Activated naive CD8-positive, alpha-beta T cell treated with anti-CD3 and anti-CD28 coated beads, Interleukin-2, amount 10 ng/mL, durations not matched to agents 7 days and 5 days (primary cell): Measurements from ENCODE around the gene PLCB3. TPM values are rescaled to one million over a fixed set of nuclear protein-coding genes. Genes with fewer than 3 reads are reported as not detected.

ENCODE experiments used
- ATAC-seq: fragments of 150-1000 bp; cut with Tn5 transposase; one replicate; pipeline ENCODE4 v1.10.0; 2021; ENCODE audit warnings: low read depth, moderate library complexity
- POLR2A ChIA-PET: fragments of 350-600 bp; sonication (Branson Sonifier 250); formaldehyde crosslinking; loops from one replicate; lab custom pipeline; 2021; ENCODE audit warnings: antibody characterized with exemption; lab: Charles Lee
- DNase-seq: peaks from one replicate; pipeline ENCODE4 v3.0.0; 2021
- H3K27ac Mint-ChIP-seq: one replicate; pipeline ENCODE4 v1.8.0; 2022; ENCODE audit warnings: mild to moderate bottlenecking, mixed read lengths
- H3K27me3 Mint-ChIP-seq: one replicate; pipeline ENCODE4 v1.8.0; 2022; ENCODE audit warnings: mild to moderate bottlenecking, moderate library complexity, mixed read lengths
- H3K36me3 Mint-ChIP-seq: one replicate; pipeline ENCODE4 v1.8.0; 2021; ENCODE audit warnings: mild to moderate bottlenecking, mixed read lengths
- H3K4me1 Mint-ChIP-seq: one replicate; pipeline ENCODE4 v1.8.0; 2021; ENCODE audit warnings: mixed read lengths
- H3K4me3 Mint-ChIP-seq: one replicate; pipeline ENCODE4 v1.8.0; 2022; ENCODE audit warnings: mild to moderate bottlenecking, moderate library complexity, mixed read lengths
- H3K9me3 Mint-ChIP-seq: one replicate; pipeline ENCODE4 v1.8.0; 2021; ENCODE audit warnings: mixed read lengths
- total RNA-seq, 2 experiments: library from RNA; stranded (reverse); gene quantifications; one replicate each; pipeline ENCODE4 v1.2.3, GENCODE V29; 2021

PLCB3 gene
- total RNA-seq, 2 experiments from 2014 or later: 18.6 to 18.9 TPM

- Mint-ChIP-seq H3K4me3 (no peak overlapping the region), H3K27ac (no peak overlapping the region), H3K4me1 (peaks cover 23% of the 10 kb centered on the region), H3K36me3 (peaks cover 4% of the 10 kb centered on the region), H3K9me3 (no peaks in the 10 kb centered on the region), H3K27me3 (peaks cover 2% of the 10 kb centered on the region)
- POLR2A ChIA-PET: interaction anchor here (1.3 to 3.6 kb wide), 6 partner anchors 9 to 1410 kb away, joined by 3 to 40 read pairs (median 12); partner anchors contain the start of genes ESRRA, FERMT3, FKBP2 and WDR74
- DNase-seq (no peak), ATAC-seq (no peak)
Measured at GRCh38 chr11:64249563-64250414, 1.5 kb upstream of the PLCB3 start.

- Mint-ChIP-seq H3K4me3 (peak overlapping the region; percentile 83), H3K36me3 (peaks cover 7% of the 10 kb centered on the region), H3K9me3 (no peaks in the 10 kb centered on the region), H3K27me3 (peaks cover 2% of the 10 kb centered on the region), H3K4me1 (peaks cover 23% of the 10 kb centered on the region), H3K27ac (no peak overlapping the region)
- DNase-seq (no peak), ATAC-seq (peak; percentile 1)
- POLR2A ChIA-PET: interaction anchor here (1.2 to 3.6 kb wide), 7 partner anchors 9 to 1411 kb away, joined by 3 to 40 read pairs (median 12); partner anchors contain the start of genes ESRRA, FERMT3, FKBP2 and WDR74
Measured at GRCh38 chr11:64250415-64251015, 815 bp upstream of the PLCB3 start.

GRCh38 chr11:64251753-64252002 lies 348 bp downstream of the PLCB3 start:
- POLR2A ChIA-PET: interaction anchor here (0.7 to 3.6 kb wide), 8 partner anchors 13 to 66 kb away, joined by 3 to 40 read pairs (median 5); partner anchors contain the start of genes ESRRA, FERMT3, NUDT22 and STIP1
- Mint-ChIP-seq H3K4me1 (peaks cover 23% of the 10 kb centered on the region), H3K9me3 (no peaks in the 10 kb centered on the region), H3K4me3 (peak overlapping the region; percentile 94), H3K36me3 (peaks cover 7% of the 10 kb centered on the region), H3K27me3 (peaks cover 2% of the 10 kb centered on the region), H3K27ac (peak overlapping the region; percentile 75)
- no peak for DNase-seq
- no peak for ATAC-seq

DNA sequence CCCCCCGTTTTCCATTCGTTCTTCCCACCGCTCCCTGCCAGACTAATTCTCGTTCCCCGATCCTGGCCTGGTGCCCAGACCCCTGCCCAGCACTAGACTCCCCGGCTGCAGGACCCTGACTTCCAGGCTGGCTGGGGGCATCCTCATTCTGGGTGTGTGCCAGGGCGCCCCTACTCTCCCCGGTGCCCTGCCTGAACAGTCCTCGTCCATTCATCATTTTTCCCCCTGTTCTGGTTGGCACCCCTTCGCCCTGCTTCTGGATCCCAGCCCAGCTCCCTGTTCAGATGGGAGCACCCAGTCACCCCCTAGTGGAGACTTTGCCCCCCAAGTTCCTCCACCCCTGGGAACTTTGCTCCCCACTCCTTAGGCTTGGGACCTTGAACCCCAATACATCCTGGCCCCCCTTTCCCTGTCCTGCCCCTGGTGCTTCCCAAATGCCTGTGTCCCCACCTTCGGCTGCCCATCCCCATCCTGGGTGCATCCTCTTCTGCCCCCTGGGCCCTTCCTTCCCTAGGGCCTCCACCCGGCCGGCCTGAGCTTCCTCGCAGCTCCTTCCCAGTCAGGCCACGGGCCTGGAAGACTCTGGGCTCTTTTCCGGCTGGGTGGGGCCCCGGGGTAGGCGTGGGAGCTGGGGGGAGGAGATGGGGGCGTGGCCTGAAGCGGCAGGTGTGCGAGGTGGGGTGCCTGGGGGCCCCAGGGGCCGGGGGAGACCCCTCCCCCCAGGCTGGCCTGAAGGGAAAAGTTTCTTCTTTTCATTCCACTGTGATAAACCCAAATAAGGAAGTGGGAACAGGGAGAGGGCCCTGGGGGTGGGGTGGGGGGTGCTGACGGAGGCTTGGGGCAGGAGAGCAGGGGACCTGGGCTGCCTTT lies 908 bp downstream of the PLCB3 start:
- peak; percentile 59 for DNase-seq
- no peak for ATAC-seq
- Mint-ChIP-seq H3K27me3 (peaks cover 2% of the 10 kb centered on the region), H3K4me1 (peaks cover 20% of the 10 kb centered on the region), H3K9me3 (no peaks in the 10 kb centered on the region), H3K4me3 (peak overlapping the region; percentile 94), H3K27ac (peak overlapping the region; percentile 75), H3K36me3 (peaks cover 7% of the 10 kb centered on the region)
- POLR2A ChIA-PET: interaction anchor here (0.7 to 3.6 kb wide), 7 partner anchors 18 to 67 kb away, joined by 3 to 40 read pairs (median 5); partner anchors contain the start of genes ESRRA, FERMT3, NUDT22 and STIP1

DNA sequence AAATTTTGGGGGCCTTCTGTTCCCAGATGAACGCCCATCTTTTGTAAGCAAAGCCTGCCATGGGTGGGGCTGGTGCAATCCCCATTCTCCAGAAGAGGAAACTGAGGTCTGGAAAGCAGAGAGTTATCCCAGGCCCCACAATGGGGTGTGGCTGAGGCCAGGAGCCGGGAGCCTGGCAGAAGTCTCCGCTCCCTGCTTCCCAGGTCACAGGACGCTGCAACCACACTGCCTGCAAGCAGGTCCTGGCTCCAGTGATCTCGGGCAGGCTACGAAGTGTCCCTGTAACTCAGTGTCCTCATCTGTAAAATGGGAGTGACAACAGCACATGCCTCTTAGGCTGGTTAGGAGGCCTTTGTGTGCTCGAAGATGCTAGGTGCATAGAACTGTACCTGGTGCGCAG lies 1.7 kb downstream of the PLCB3 start:
- Mint-ChIP-seq H3K27ac (no peak overlapping the region), H3K9me3 (no peaks in the 10 kb centered on the region), H3K4me3 (peak overlapping the region; percentile 57), H3K4me1 (peaks cover 18% of the 10 kb centered on the region), H3K27me3 (peaks cover 2% of the 10 kb centered on the region), H3K36me3 (peaks cover 7% of the 10 kb centered on the region)
- DNase-seq (no peak), ATAC-seq (no peak)
- POLR2A ChIA-PET: interaction anchor here (1.4 to 3.6 kb wide), 3 partner anchors 16 to 48 kb away, joined by 4 to 40 read pairs (median 5); no protein-coding TSS in a partner anchor

- Mint-ChIP-seq H3K4me3 (no peak overlapping the region), H3K27ac (no peak overlapping the region), H3K4me1 (peaks cover 18% of the 10 kb centered on the region), H3K9me3 (no peaks in the 10 kb centered on the region), H3K36me3 (peaks cover 7% of the 10 kb centered on the region), H3K27me3 (peaks cover 2% of the 10 kb centered on the region)
- DNase-seq: no peak
- POLR2A ChIA-PET: interaction anchor here (1.4 kb wide), 1 partner anchor 16 kb away, joined by 4 read pairs; no protein-coding TSS in a partner anchor
- ATAC-seq: no peak
Measured at GRCh38 chr11:64253481-64253880, 2.2 kb downstream of the PLCB3 start.

DNA sequence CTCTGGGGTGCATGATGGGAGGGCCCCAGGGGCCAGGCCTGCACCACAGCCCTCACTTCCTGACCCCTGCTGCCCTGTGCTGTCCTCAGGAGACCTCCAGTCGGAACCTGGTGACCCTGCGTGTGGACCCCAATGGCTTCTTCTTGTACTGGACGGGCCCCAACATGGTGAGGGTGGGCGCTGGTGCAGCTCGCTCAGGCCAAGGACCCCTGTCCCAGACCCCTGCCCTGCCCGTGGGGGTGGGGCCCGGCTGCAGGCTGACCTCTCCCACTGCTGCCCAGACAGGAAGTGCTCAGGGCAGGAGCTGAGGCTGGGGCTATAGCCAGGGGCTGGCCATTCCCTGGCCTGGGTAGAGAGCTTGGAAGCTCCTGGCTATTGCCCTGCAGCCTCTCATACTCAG lies 3.0 kb downstream of the PLCB3 start:
- no peak for DNase-seq
- no peaks in the 10 kb centered on the region for H3K9me3 Mint-ChIP-seq
- peaks cover 19% of the 10 kb centered on the region for H3K4me1 Mint-ChIP-seq
- no peak overlapping the region for H3K4me3 Mint-ChIP-seq
- H3K27me3 Mint-ChIP-seq: peaks cover 2% of the 10 kb centered on the region
- no peak for ATAC-seq
- POLR2A ChIA-PET: interaction anchor here (1.0 to 1.4 kb wide), 2 partner anchors 9 to 15 kb away, joined by 3 to 4 read pairs; no protein-coding TSS in a partner anchor
- H3K27ac Mint-ChIP-seq: no peak overlapping the region
- H3K36me3 Mint-ChIP-seq: peaks cover 7% of the 10 kb centered on the region

- no peak for ATAC-seq
- Mint-ChIP-seq H3K4me1 (peaks cover 23% of the 10 kb centered on the region), H3K4me3 (no peak overlapping the region), H3K27me3 (no peaks in the 10 kb centered on the region), H3K27ac (no peak overlapping the region), H3K36me3 (peaks cover 17% of the 10 kb centered on the region), H3K9me3 (no peaks in the 10 kb centered on the region)
- POLR2A ChIA-PET: interaction anchor here (0.7 to 1.6 kb wide), 4 partner anchors 10 to 34 kb away, joined by 3 to 4 read pairs (median 4); partner anchors contain the start of gene FKBP2
- DNase-seq: no peak
Measured at GRCh38 chr11:64255135-64256128, 4.1 kb downstream of the PLCB3 start.

- DNase-seq (no peak), ATAC-seq (no peak)
- Mint-ChIP-seq H3K4me1 (peaks cover 20% of the 10 kb centered on the region), H3K27me3 (no peaks in the 10 kb centered on the region), H3K9me3 (no peaks in the 10 kb centered on the region), H3K36me3 (peaks cover 17% of the 10 kb centered on the region), H3K4me3 (no peak overlapping the region), H3K27ac (no peak overlapping the region)
- POLR2A ChIA-PET: interaction anchor here (0.7 to 1.6 kb wide), 3 partner anchors 12 to 34 kb away, joined by 3 to 4 read pairs (median 4); partner anchors contain the start of gene FKBP2
Measured at GRCh38 chr11:64256300-64256699, 5.0 kb downstream of the PLCB3 start.

DNA sequence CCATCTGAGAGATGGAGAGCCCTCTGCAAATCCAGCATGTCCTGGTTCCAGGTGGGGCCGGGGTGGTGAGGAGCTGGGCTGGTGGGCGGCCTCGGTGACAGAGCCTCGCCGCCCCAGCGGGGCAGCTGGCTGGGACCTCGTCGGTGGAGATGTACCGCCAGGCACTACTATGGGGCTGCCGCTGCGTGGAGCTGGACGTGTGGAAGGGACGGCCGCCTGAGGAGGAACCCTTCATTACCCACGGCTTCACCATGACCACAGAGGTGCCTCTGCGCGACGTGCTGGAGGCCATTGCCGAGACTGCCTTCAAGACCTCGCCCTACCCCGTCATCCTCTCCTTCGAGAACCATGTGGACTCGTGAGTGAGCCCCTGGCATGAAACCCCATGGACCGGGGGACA lies 7.0 kb downstream of the PLCB3 start:
- ATAC-seq (no peak), DNase-seq (no peak)
- Mint-ChIP-seq H3K4me3 (no peak overlapping the region), H3K27me3 (no peaks in the 10 kb centered on the region), H3K4me1 (peaks cover 14% of the 10 kb centered on the region), H3K36me3 (peaks cover 19% of the 10 kb centered on the region), H3K27ac (no peak overlapping the region), H3K9me3 (no peaks in the 10 kb centered on the region)
- POLR2A ChIA-PET: interaction anchor here (0.9 to 1.2 kb wide), 3 partner anchors 11 to 54 kb away, joined by 3 read pairs; partner anchors contain the start of gene FKBP2

GRCh38 chr11:64258946-64259532 lies 7.7 kb downstream of the PLCB3 start:
- no peak overlapping the region for H3K27ac Mint-ChIP-seq
- DNase-seq (no peak), ATAC-seq (no peak)
- peaks cover 8% of the 10 kb centered on the region for H3K4me1 Mint-ChIP-seq
- no peak overlapping the region for H3K4me3 Mint-ChIP-seq
- H3K36me3 Mint-ChIP-seq: peaks cover 17% of the 10 kb centered on the region
- POLR2A ChIA-PET: interaction anchor here (0.9 to 1.2 kb wide), 2 partner anchors 10 to 18 kb away, joined by 3 read pairs; partner anchors contain the start of gene FKBP2
- no peaks in the 10 kb centered on the region for H3K27me3 Mint-ChIP-seq
- no peaks in the 10 kb centered on the region for H3K9me3 Mint-ChIP-seq
